ENCODE results near the gene PORCN.

DNA sequence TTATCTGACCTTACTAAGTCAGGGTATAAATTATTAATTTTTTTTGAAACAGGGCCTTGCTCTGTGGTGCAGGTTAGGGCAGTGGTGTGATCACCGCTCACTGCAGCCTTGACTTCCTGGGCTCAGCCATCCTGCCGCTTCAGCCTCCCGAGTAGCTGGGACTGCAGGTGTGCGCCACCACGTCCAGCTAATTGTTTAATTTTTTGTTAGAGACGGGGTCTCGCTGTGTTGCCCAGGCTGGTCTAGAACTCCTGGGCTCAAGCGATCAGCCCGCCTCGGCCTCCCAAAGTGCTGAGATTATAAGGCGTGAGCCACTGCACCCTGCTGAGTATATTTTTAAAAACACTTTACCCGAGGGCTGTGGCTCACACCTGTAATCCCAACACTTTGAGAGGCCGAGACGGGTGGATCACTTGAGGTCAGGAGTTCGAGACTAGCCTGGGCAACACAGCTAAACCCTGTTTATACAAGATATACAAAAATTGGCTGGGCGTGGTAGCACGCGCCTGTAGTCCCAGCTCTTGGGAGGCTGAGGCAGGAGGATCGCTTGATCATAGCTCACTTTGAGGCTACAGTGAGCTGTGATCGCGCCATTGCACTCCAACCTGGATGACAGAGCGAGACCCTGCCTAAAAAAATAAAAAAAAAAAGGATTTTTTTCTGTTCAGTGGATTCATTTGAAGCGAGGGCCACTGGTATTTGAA lies 30.0 kb downstream of the PORCN start:
- TF ChIP-seq CTCF (conservative IDR thresholded peaks at IDR 0.05 in 1 of 2, IDR thresholded peaks at IDR 0.05 in 1 of 2; ENCODE audit: extremely low read depth in 1 of 2, insufficient read depth in 1 of 2, low read depth in 1 of 2, low read length in 2 of 2) (no peak), EZH2 (IDR thresholded peaks at IDR 0.05; ENCODE audit: borderline replicate concordance, low read length) (no peak)

All from mammary epithelial cell (primary cell).